NK-92 (cell line): ENCODE data around the gene TRIM2.

Source experiments
- DNase-seq: peaks from one replicate; lab custom pipeline; 2025; ENCODE audit not compliant: unreplicated experiment; lab: John Stamatoyannopoulos, UW

The TRIM2 gene

DNA sequence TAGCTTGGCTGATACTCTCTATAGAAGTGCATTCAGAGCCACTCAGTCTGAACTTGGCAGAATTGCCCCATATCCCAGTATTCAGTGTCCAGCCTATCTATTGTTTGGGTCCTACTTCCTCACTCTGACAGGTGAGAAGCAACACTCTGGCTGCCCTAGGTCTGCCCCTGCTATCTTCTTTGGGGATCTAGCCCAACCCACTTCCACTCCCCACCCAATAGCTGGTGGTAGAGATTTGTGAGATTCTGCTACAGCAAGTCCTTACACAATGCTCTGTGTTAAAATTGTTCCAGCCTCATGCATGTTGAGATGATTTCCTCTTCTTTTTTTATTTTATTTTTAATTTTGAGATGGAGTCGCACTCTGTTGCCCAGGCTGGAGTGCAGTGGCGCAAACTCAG, 67.6 kb downstream of the TRIM2 start:
- DNase-seq, result no peak

DNA sequence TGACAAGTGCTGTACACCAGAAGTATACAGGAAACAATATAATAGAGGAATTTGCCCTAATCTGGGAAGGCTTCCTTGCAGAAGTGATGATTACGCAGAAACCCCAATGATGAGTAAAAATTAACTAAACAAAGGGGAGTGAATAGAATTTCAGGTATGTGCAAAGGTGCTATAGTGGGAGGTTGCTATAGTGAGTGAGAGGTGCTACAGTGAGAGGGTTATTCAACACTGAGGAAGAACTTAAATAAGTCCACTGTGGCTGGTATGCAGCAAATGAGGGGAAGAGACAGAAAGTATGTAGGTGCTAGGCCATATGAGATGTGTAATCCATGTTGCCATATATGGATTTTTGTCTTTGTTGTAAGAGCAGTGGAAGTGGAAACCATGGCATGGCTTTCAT, 69.5 kb downstream of the TRIM2 start:
- DNase-seq, result no peak

- DNase-seq, result no peak
Observed at GRCh38 chr4:153274967-153275366, 70.7 kb downstream of the TRIM2 start.

GRCh38 chr4:153275380-153276276, 71.4 kb downstream of the TRIM2 start:
- DNase-seq, result no peak

GRCh38 chr4:153276971-153277370, 72.7 kb downstream of the TRIM2 start:
- DNase-seq, result no peak

- no peak for DNase-seq
Observed at GRCh38 chr4:153281476-153281875, 77.2 kb downstream of the TRIM2 start.

DNA sequence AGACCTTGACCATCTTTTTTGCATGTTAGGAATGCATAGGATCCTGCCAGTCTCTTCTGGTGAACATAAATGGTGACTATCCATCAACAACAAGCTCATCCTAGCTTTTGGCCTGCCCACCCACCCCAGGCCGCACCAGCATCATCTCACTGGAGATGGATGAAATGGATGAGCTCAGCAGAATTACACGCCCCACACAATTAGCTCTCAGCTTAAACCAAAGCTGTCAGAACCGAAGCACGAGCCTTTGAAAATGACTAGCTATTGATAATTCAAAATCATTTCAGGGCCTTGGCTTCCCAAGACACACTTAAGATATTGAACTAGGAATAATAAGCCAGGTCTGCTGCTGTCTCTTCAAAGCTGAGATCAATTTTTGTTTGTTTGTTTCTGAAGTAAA, 77.8 kb downstream of the TRIM2 start:
- DNase-seq, result no peak

DNA sequence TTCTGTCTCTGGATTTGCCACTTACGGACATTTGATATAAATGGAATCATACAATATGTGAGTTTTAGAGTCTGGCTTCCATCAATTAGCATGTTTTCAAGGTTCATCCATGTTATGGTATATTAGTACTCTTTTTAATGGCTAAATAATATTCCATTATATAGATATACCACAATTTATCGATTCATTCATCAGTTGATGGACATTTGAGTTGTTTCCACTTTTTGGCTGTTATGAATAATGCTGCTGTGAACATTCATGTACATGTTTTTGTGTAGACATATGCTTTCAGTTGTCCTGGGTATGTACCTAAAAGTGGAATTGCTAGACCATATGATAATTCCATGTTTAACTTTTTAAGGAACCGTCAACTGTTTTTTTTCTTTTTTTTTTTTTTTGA, 79.0 kb downstream of the TRIM2 start:
- DNase-seq, result no peak

GRCh38 chr4:153290134-153290533, 85.9 kb downstream of the TRIM2 start:
- DNase-seq, result no peak

- no peak for DNase-seq
Observed at GRCh38 chr4:153291562-153291961, 87.3 kb downstream of the TRIM2 start.

DNA sequence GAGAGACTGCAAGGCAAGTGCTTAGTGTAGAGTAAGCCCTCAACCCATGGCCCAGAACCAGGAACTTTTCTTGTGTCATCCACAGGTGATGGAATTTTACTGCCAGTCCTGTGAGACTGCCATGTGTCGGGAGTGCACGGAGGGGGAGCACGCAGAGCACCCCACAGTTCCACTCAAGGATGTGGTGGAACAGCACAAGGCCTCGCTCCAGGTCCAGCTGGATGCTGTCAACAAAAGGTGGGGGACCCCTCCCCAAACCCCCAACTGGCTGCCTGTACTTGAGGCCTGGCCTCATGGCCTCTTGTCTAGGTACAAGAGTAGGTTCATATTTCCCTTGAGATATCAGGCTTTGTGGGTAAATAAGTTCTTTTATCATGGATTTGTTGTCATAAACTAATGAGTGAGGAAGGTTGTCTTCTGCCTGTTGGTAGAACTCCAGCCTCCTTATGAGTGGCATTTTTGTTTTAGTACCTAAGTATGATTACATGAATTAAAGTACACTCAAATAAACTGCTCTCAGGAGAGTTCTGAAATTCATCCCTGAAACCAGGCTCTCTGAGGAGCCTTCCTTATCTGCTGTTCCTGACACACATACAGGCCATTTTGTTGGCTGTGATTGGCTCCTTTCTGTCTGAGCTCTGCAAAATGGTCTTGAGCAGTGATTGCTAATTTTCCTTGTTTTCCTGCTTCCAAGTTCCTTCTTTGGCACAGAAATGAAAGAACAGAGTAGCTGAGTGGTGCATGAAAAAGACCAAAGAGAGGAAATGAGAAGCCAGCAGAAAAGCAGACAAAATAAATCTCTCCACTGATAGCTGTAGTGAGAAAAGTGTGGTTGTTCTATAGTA, 88.9 kb downstream of the TRIM2 start:
- no peak for DNase-seq

DNA sequence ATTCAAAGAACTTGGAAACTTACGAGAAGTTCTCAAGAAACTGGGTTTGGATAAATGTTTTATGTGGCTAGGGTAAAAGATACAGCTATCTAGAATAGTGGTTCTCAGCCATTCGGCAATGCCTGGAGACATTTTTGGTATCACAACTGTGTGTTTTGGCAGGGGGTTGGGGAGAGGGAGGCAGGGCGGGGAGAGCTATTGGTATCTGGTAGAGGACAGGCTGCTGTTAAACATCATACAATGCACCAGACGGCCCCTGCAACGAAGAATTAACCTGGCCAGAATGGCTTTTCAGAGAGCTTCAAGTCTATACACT, 89.5 kb downstream of the TRIM2 start:
- no peak for DNase-seq

DNA sequence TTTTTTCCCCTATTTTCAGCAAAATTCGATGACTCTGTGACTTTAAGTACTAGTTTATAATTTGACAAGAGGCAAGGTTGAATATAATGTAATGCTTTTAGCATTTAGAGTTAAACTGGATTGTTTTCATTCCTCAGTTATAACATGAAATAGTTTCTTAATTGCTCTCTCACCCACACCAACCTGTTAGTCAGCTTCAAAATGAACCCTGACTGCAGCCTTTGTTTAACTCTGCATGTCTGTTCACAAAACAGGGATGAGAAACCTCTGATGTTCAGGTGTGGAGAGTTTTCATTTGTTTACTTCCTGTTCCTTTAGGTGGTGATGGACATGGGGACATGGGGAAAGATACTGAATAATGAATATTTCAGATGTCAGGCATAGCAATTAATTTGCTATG, 90.4 kb downstream of the TRIM2 start:
- DNase-seq, result no peak

DNA sequence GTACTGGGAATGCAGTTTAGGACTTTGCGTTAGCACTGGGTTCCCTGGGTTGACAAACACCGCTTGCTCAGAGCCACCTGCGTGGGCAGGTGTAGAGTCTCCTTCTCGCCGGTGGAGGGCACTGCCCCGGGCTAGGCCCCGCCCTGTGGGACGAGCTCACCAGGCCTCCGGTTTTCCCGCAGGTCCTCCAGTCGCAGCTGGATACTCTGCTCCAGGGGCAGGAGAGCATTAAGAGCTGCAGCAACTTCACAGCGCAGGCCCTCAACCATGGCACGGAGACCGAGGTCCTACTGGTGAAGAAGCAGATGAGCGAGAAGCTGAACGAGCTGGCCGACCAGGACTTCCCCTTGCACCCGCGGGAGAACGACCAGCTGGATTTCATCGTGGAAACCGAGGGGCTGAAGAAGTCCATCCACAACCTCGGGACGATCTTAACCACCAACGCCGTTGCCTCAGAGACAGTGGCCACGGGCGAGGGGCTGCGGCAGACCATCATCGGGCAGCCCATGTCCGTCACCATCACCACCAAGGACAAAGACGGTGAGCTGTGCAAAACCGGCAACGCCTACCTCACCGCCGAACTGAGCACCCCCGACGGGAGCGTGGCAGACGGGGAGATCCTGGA, 91.0 kb downstream of the TRIM2 start:
- DNase-seq, result no peak

GRCh38 chr4:153296040-153296823, 92.0 kb downstream of the TRIM2 start:
- no peak for DNase-seq

- no peak for DNase-seq
Observed at GRCh38 chr4:153297116-153297515, 92.9 kb downstream of the TRIM2 start.

- DNase-seq, result no peak
Observed at GRCh38 chr4:153310793-153311192, 106.5 kb downstream of the TRIM2 start.

GRCh38 chr4:153314915-153315314, 110.7 kb downstream of the TRIM2 start:
- no peak for DNase-seq

DNA sequence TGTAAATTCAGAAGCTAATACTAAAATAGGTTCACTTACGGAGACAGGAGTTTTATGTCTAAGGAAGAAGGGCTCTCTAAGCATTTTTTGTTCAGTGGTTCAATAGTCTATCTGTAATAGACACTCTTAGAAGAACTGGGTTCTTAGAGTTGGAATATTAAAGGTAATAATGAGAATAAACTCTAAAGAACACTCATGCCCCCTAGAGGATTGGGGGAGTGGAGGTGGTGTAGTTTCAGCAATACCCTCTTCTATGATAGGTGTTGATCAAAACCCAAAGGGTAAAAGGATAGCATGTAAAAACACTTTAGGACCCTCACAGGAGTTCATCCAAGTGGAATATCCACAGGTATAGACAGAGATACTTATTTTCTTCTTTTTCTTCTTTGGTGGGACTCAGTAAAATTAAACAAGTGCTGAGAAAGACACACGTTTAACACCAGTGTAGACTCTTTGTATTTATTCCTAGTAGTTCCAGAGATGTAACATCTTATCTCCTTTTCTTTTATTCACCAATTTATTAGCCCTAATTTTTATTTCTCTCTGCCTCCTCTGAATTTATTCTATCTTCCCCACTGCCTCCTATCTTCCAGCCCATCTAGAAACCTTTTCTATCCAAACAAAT, 114.6 kb downstream of the TRIM2 start:
- no peak for DNase-seq

- no peak for DNase-seq
Observed at GRCh38 chr4:153322791-153323190, 118.5 kb downstream of the TRIM2 start.

DNA sequence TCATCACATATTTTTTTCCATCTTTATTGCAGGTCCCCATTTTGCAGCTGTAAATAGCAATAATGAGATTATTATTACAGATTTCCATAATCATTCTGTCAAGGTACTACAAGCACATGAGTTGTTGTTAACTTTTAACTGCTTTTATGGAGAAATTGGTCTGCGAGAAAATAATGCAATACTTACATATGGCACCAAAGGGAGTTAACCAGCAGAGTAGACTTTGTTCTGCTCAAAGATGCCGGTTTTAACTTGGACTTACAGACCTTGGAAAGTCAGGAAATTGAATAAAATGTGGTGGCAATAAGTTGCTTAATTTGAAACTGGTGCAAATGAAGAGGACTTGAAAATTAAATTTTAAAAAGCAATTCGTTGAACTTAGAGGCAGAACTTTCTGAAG, 119.8 kb downstream of the TRIM2 start:
- no peak for DNase-seq
